Uterus (tissue), 4 donors: ENCODE results near the gene HPS4. TPM values are rescaled to one million over a fixed set of nuclear protein-coding genes. Genes with fewer than 3 reads are reported as not detected.

Experiments
- DNase-seq, 2 donors: peaks; one replicate each; pipeline ENCODE4 v3.0.0-alpha.2; 2019 to 2020
- H3K27ac ChIP-seq, 2 donors: fragments of 200-600 bp; sonication (generic); 1 replicate in 1 of 2; 2 replicates in 1 of 2; pipeline ENCODE4 v1.5.1; 2016 to 2018
- H3K27me3 ChIP-seq, 2 donors: fragments of 200-600 bp; sonication (generic); one replicate each; pipeline ENCODE4 v1.5.1; 2018 to 2019; ENCODE audit warnings: control low read depth in 1 of 2
- H3K36me3 ChIP-seq, 2 donors: fragments of 200-600 bp; sonication (generic); one replicate each; pipeline ENCODE4 v1.5.1; 2019; ENCODE audit warnings: control low read depth in 1 of 2
- H3K4me1 ChIP-seq, 2 donors: fragments of 200-600 bp; sonication (generic); one replicate each; pipeline ENCODE4 v1.5.1; 2018 to 2019; ENCODE audit warnings: control low read depth in 1 of 2
- H3K4me3 ChIP-seq, 2 donors: fragments of 200-600 bp; sonication (generic); 1 replicate in 1 of 2; 2 replicates in 1 of 2; pipeline ENCODE4 v1.5.1; 2018 to 2019; ENCODE audit warnings: mild to moderate bottlenecking in 1 of 2
- H3K9me3 ChIP-seq, 2 donors: fragments of 200-600 bp; sonication (generic); one replicate each; pipeline ENCODE4 v1.5.1; 2019; ENCODE audit warnings: control low read depth in 1 of 2
- CTCF ChIP-seq, 4 experiments: fragments of 200-600 bp in 2 of 4; fragments of 450-650 bp in 2 of 4; sonication (generic) in 2 of 4; IDR thresholded peaks; one replicate each; pipeline ENCODE4 v1.5.1; 2016 to 2019; ENCODE audit warnings: antibody characterized with exemption in 4 of 4, mild to moderate bottlenecking in 2 of 4, moderate library complexity in 1 of 4
- POLR2A ChIP-seq, 2 donors: fragments of 450-650 bp; IDR thresholded peaks; one replicate each; pipeline ENCODE4 v1.6.1; 2016; ENCODE audit warnings: antibody characterized with exemption in 2 of 2, mild to moderate bottlenecking in 1 of 2, moderate library complexity in 1 of 2
- intact Hi-C: fragments of 100-400 bp; cut with DNase I; formaldehyde crosslinking; loops from one replicate; pipeline ENCODE4 v1.15.1; 2023; ENCODE audit warnings: low total_unique reads
- total RNA-seq, 4 donors: library from RNA; depleted of rRNA in 3 of 4; stranded (reverse); fragments of >200 nt in 3 of 4; gene quantifications; one replicate each; pipeline versions ENCODE4 v1.1.0 to v1.2.4, GENCODE V29; 2014 to 2023
- donor health status: DM: yes; HTN: yes; CAD: no.

The HPS4 gene
- total RNA-seq, 4 donors from 2014 or later, result 23.5 to 65.6 (median 43.5) TPM

GRCh38 chr22:26525946-26526564, 42.5 kb upstream of the HPS4 start:
- intact Hi-C loops, result no loop called here
- Histone ChIP-seq H3K4me3 (no peak overlapping the region), H3K4me1 (no peaks in the 10 kb centered on the region), H3K9me3 (no peaks in the 10 kb centered on the region), H3K27ac (no peak overlapping the region), H3K27me3 (no peaks in the 10 kb centered on the region), H3K36me3 (no peaks in the 10 kb centered on the region)
- DNase-seq, result no peak
- TF ChIP-seq CTCF (IDR thresholded peaks at IDR 0.05) (no peak), POLR2A (IDR thresholded peaks at IDR 0.05) (no peak)

- no peak overlapping the region for H3K27ac ChIP-seq
- no peak overlapping the region for H3K4me3 ChIP-seq
- no peaks in the 10 kb centered on the region for H3K9me3 ChIP-seq
- no peak for DNase-seq
- no peaks in the 10 kb centered on the region for H3K27me3 ChIP-seq
- no peaks in the 10 kb centered on the region for H3K4me1 ChIP-seq
- intact Hi-C loops, result no loop called here
- TF ChIP-seq CTCF (IDR thresholded peaks at IDR 0.05) (no peak), POLR2A (IDR thresholded peaks at IDR 0.05) (no peak)
- no peaks in the 10 kb centered on the region for H3K36me3 ChIP-seq
These were observed 41.3 kb upstream of the HPS4 start for GRCh38 chr22:26524870-26525269.

- Histone ChIP-seq H3K4me1 (no peaks in the 10 kb centered on the region), H3K4me3 (no peak overlapping the region), H3K9me3 (no peaks in the 10 kb centered on the region), H3K27me3 (no peaks in the 10 kb centered on the region), H3K27ac (no peak overlapping the region), H3K36me3 (no peaks in the 10 kb centered on the region)
- TF ChIP-seq CTCF (IDR thresholded peaks at IDR 0.05), result no peak
- no peak for TF ChIP-seq POLR2A (IDR thresholded peaks at IDR 0.05)
- no peak for DNase-seq
- intact Hi-C loops, result no loop called here
These were observed 39.0 kb upstream of the HPS4 start for GRCh38 chr22:26522592-26522991.

- DNase-seq, result no peak
- TF ChIP-seq CTCF (IDR thresholded peaks at IDR 0.05) (no peak), POLR2A (IDR thresholded peaks at IDR 0.05) (no peak)
- intact Hi-C loops, result no loop called here
These were observed 38.4 kb upstream of the HPS4 start for GRCh38 chr22:26522012-26522411.

GRCh38 chr22:26517429-26517828, 33.8 kb upstream of the HPS4 start:
- Histone ChIP-seq H3K36me3 (no peaks in the 10 kb centered on the region), H3K9me3 (no peaks in the 10 kb centered on the region), H3K27ac (no peak overlapping the region), H3K4me3 (no peak overlapping the region), H3K4me1 (no peaks in the 10 kb centered on the region), H3K27me3 (no peaks in the 10 kb centered on the region)
- TF ChIP-seq CTCF (IDR thresholded peaks at IDR 0.05) (no peak), POLR2A (IDR thresholded peaks at IDR 0.05) (no peak)
- DNase-seq, result no peak
- intact Hi-C loops, result no loop called here

More at GRCh38 chr22:26522012-26522411, 38.4 kb upstream of the HPS4 start:
- Histone ChIP-seq H3K9me3 (no peaks in the 10 kb centered on the region), H3K27ac (no peak overlapping the region), H3K4me3 (no peak overlapping the region), H3K27me3 (no peaks in the 10 kb centered on the region), H3K36me3 (no peaks in the 10 kb centered on the region), H3K4me1 (no peaks in the 10 kb centered on the region)
